H1 (cell line): ENCODE measurements around the gene LCN6. TPM values are rescaled to one million over a fixed set of nuclear protein-coding genes. Genes with fewer than 3 reads are reported as not detected.

Experiments
- CTCF ChIA-PET: fragments of 300-600 bp; sonication (Branson Sonifier 250); formaldehyde crosslinking; loops from one replicate; lab custom pipeline; 2021; ENCODE audit not compliant: partially characterized antibody; lab: Charles Lee
- POLR2A ChIA-PET: fragments of 300-600 bp; sonication (Branson Sonifier 250); formaldehyde crosslinking; loops from one replicate; lab custom pipeline; 2021; ENCODE audit warnings: inconsistent platforms; ENCODE audit not compliant: partially characterized antibody; lab: Charles Lee
- DNase-seq, 2 experiments: peaks; one replicate each; pipeline versions ENCODE4 v3.0.0 to v3.0.0-alpha.2; 2010 to 2022; ENCODE audit warnings: low spot score in 2 of 2, low read depth in 1 of 2, mixed read lengths in 1 of 2
- FAIRE-seq: peaks from 2 replicates; lab custom pipeline; 2011; peaks lifted over from hg19 to GRCh38; lab: Jason Lieb, UNC
- H2AFZ ChIP-seq: 2 replicates; pipeline ENCODE4 v1.8.1; 2012; ENCODE audit warnings: low read length, inconsistent platforms
- H2AK5ac ChIP-seq: 2 replicates; pipeline ENCODE4 v1.6.1; 2013; ENCODE audit warnings: low read depth, low read length
- H2BK120ac ChIP-seq: replicated peaks from 2 replicates; pipeline ENCODE3; 2013; ENCODE audit warnings: low read depth, low read length, inconsistent platforms
- H2BK12ac ChIP-seq: 2 replicates; pipeline ENCODE4 v1.6.1; 2013; ENCODE audit warnings: low read depth, low read length
- H2BK15ac ChIP-seq: 2 replicates; pipeline ENCODE4 v1.6.1; 2013; ENCODE audit warnings: low read length
- H2BK20ac ChIP-seq: 2 replicates; pipeline ENCODE4 v1.6.1; 2013; ENCODE audit warnings: low read length
- H2BK5ac ChIP-seq: 2 replicates; pipeline ENCODE4 v1.6.1; 2013; ENCODE audit warnings: low read depth, low read length
- H3K14ac ChIP-seq: 2 replicates; pipeline ENCODE4 v1.6.1; 2013; ENCODE audit warnings: inconsistent platforms; ENCODE audit not compliant: insufficient read length
- H3K18ac ChIP-seq: 2 replicates; pipeline ENCODE4 v1.6.1; 2013; ENCODE audit warnings: low read length; ENCODE audit errors: extremely low read depth
- H3K23ac ChIP-seq: 2 replicates; pipeline ENCODE4 v1.6.1; 2013; ENCODE audit warnings: inconsistent platforms; ENCODE audit not compliant: insufficient read length
- H3K23me2 ChIP-seq: 2 replicates; pipeline ENCODE4 v1.6.1; 2013; ENCODE audit warnings: low read depth, low read length
- H3K27ac ChIP-seq: 2 replicates; pipeline ENCODE4 v1.6.1; 2011; ENCODE audit warnings: low read depth, low read length, inconsistent platforms
- H3K27me3 ChIP-seq, 4 experiments: replicated peaks in 1 of 4; 1 replicate in 1 of 4; 2 replicates in 3 of 4; pipeline versions ENCODE4 v1.6.1 to v1.8.1; 2011 to 2013; ENCODE audit warnings: low read length in 3 of 4, mild to moderate bottlenecking in 3 of 4, inconsistent platforms in 2 of 4, mixed read lengths in 2 of 4, moderate library complexity in 1 of 4; ENCODE audit not compliant: control insufficient read depth in 3 of 4, insufficient read depth in 3 of 4; ENCODE audit errors: extremely low read depth in 1 of 4
- H3K36me3 ChIP-seq, 4 experiments: 2 replicates each; pipeline versions ENCODE4 v1.6.1 to v1.8.1; 2011 to 2013; ENCODE audit warnings: mild to moderate bottlenecking in 4 of 4, low read length in 3 of 4, moderate library complexity in 2 of 4, control low read depth in 1 of 4, inconsistent platforms in 1 of 4; ENCODE audit not compliant: insufficient read depth in 4 of 4, control insufficient read depth in 2 of 4
- H3K4ac ChIP-seq: replicated peaks from 2 replicates; pipeline ENCODE3; 2013; ENCODE audit warnings: low read length, low read depth, mixed read lengths, inconsistent platforms; ENCODE audit not compliant: insufficient read length
- H3K4me1 ChIP-seq, 4 experiments: replicated peaks in 1 of 4; 1 replicate in 1 of 4; 2 replicates in 3 of 4; pipeline versions ENCODE4 v1.6.1 to v1.8.1; 2011 to 2013; ENCODE audit warnings: low read length in 3 of 4, inconsistent platforms in 2 of 4, mixed read lengths in 1 of 4; ENCODE audit not compliant: insufficient read depth in 4 of 4, control insufficient read depth in 3 of 4
- H3K4me2 ChIP-seq, 2 experiments: 2 replicates each; pipeline versions ENCODE4 v1.6.1 to v1.8.1; 2011 to 2013; ENCODE audit warnings: low read depth in 2 of 2, low read length in 2 of 2, control low read depth in 1 of 2, inconsistent platforms in 1 of 2, mild to moderate bottlenecking in 1 of 2; ENCODE audit not compliant: insufficient read depth in 1 of 2
- H3K4me3 ChIP-seq, 4 experiments: fragments of 200-600, 300-600 bp in 1 of 4; sonication (generic), shearing (Covaris generic), sonication (Bioruptor Twin) in 1 of 4; 2 replicates each; pipeline versions ENCODE4 v1.5.1 to v1.8.1; 2011 to 2016; ENCODE audit warnings: low read length in 4 of 4, low read depth in 3 of 4, control low read depth in 2 of 4, inconsistent platforms in 2 of 4, mild to moderate bottlenecking in 2 of 4, mixed read lengths in 1 of 4, moderate library complexity in 1 of 4; ENCODE audit not compliant: insufficient read depth in 2 of 4; ENCODE audit errors: extremely low read depth in 1 of 4
- H3K56ac ChIP-seq: replicated peaks from 2 replicates; pipeline ENCODE3; 2013; ENCODE audit warnings: low read depth, mild to moderate bottlenecking, mixed read lengths, low read length, inconsistent platforms; ENCODE audit not compliant: insufficient read length
- H3K79me1 ChIP-seq: 2 replicates; pipeline ENCODE4 v1.6.1; 2013; ENCODE audit warnings: low read depth, low read length, control low read depth
- H3K79me2 ChIP-seq, 2 experiments: 2 replicates each; pipeline versions ENCODE4 v1.6.1 to v1.8.1; 2012 to 2013; ENCODE audit warnings: low read length in 2 of 2, mild to moderate bottlenecking in 2 of 2, inconsistent platforms in 1 of 2; ENCODE audit not compliant: insufficient read depth in 2 of 2, control insufficient read depth in 1 of 2
- H3K9ac ChIP-seq, 4 experiments: replicated peaks in 1 of 4; 1 replicate in 1 of 4; 2 replicates in 3 of 4; pipeline versions ENCODE4 v1.6.1 to v1.8.1; 2011 to 2013; ENCODE audit warnings: low read depth in 3 of 4, low read length in 3 of 4, control low read depth in 2 of 4, mild to moderate bottlenecking in 2 of 4, moderate library complexity in 2 of 4, inconsistent platforms in 1 of 4; ENCODE audit errors: extremely low read depth in 1 of 4
- H3K9me3 ChIP-seq, 2 experiments: 2 replicates each; pipeline versions ENCODE4 v1.6.1 to v1.8.1; 2012 to 2013; ENCODE audit warnings: mild to moderate bottlenecking in 2 of 2, moderate library complexity in 2 of 2, control low read depth in 1 of 2, inconsistent platforms in 1 of 2, low read depth in 1 of 2, low read length in 1 of 2, mixed read lengths in 1 of 2; ENCODE audit not compliant: insufficient read depth in 2 of 2
- H4K20me1 ChIP-seq, 2 experiments: replicated peaks in 1 of 2; 2 replicates each; pipeline versions ENCODE3 to v1.8.1; 2011 to 2013; ENCODE audit warnings: inconsistent platforms in 2 of 2, low read length in 2 of 2, mild to moderate bottlenecking in 1 of 2; ENCODE audit not compliant: insufficient read depth in 2 of 2, control insufficient read depth in 1 of 2
- H4K5ac ChIP-seq: 2 replicates; pipeline ENCODE4 v1.6.1; 2013; ENCODE audit warnings: low read length, low read depth, mixed read lengths, inconsistent platforms; ENCODE audit not compliant: insufficient read length
- H4K8ac ChIP-seq: 2 replicates; pipeline ENCODE4 v1.8.0; 2013; ENCODE audit warnings: mild to moderate bottlenecking, moderate library complexity, low read length, inconsistent platforms; ENCODE audit not compliant: insufficient read depth; ENCODE audit errors: extremely low read depth
- H4K91ac ChIP-seq: replicated peaks from 2 replicates; pipeline ENCODE3; 2013; ENCODE audit warnings: low read length, mixed read lengths, inconsistent platforms; ENCODE audit not compliant: insufficient read length
- CREB1 ChIP-seq: IDR thresholded peaks from 2 replicates; pipeline ENCODE4 v1.6.1; 2012; ENCODE audit warnings: inconsistent platforms
- NANOG ChIP-seq: IDR thresholded peaks from 2 replicates; pipeline ENCODE4 v1.6.1; 2011; ENCODE audit warnings: low read length, low read depth, mild to moderate bottlenecking, inconsistent platforms; ENCODE audit not compliant: insufficient read depth, poor library complexity, severe bottlenecking
- POLR2AphosphoS5 ChIP-seq: IDR thresholded peaks from 2 replicates; pipeline ENCODE4 v1.6.1; 2011; ENCODE audit warnings: low read depth, low read length
- TCF12 ChIP-seq: IDR thresholded peaks from 2 replicates; pipeline ENCODE4 v1.6.1; 2011; ENCODE audit warnings: low read depth, mild to moderate bottlenecking, low read length
- ZNF274 ChIP-seq: IDR thresholded peaks from 2 replicates; pipeline ENCODE4 v1.7.0; 2012; ENCODE audit warnings: low read length, borderline replicate concordance; ENCODE audit errors: extremely low read depth
- whole genome bisulfite sequencing, 2 experiments: shearing (Covaris generic) in 1 of 2; methylation state at CpG; one replicate each; pipeline versions ENCODE4 v1.1.6 to v1.1.7; 2013 to 2015; ENCODE audit warnings: low lambda C conversion rate in 2 of 2, mixed read lengths in 2 of 2, inconsistent platforms in 1 of 2, low coverage in 1 of 2, missing lambda C conversion rate in 1 of 2; ENCODE audit not compliant: insufficient replicate concordance in 2 of 2, insufficient coverage in 1 of 2, insufficient read length in 1 of 2; ENCODE audit errors: extremely low coverage in 1 of 2, missing lambda C conversion rate in 1 of 2; 5-methylcytosine and 5-hydroxymethylcytosine counted together
- polyA plus RNA-seq, 7 experiments: library from polyadenylated mRNA; depleted of rRNA in 3 of 7; stranded (reverse) in 5 of 7; unstranded in 2 of 7; fragments of >200 nt in 5 of 7; fragments of 200-250 nt in 2 of 7; gene quantifications; 1 replicate in 5 of 7; 2 replicates in 1 of 7; 4 replicates in 1 of 7; pipeline versions ENCODE4 v1.2.1 to v1.2.3, GENCODE V29; 2011 to 2013; ENCODE audit warnings: missing spikeins in 2 of 7, mixed read lengths in 2 of 7
- total RNA-seq: library from RNA; stranded (reverse); fragmentation: NEBNext Ultra II Directional; extraction: Animal tissue kit (Norgen Biotek cat#: 25700); gene quantifications from 2 replicates; pipeline ENCODE4 v1.2.1, GENCODE V29; 2021

LCN6 gene
- total and polyA plus RNA-seq, 2 of the 8 experiments (the other 6 are each of a cell fraction or from before 2014, with no cell fraction given) = not detected

DNA sequence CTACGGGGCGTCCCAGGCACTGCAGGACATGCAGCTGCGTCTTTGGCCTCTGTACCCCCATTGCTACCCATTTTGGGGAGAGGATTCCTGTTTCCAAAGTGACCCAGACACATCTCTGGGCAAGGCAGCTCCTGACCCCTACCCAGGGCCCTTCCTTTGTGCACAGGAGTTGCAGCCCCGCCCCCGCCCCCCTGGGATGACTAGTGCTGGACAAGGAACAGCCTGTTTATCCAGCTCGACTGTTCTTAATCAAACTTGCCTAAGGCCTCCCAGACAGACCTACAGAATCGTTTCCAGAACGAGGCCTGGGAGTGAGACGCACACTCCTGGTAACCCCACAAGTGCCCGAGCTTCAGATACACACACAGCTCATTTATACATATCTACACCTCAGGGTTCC, 22.7 kb downstream of the LCN6 start:
- Histone ChIP-seq H3K36me3 (peaks cover 19 to 49% (median 35%) of the 10 kb centered on the region in 4 experiments), H3K27ac (0 out of 2 replicates have a peak overlapping the region, but pooled peaks have one; percentile 62), H3K9ac (no peak overlapping the region), H2BK120ac (no peak overlapping the region), H4K8ac (no peak overlapping the region), H2BK5ac (no peak overlapping the region), H2BK12ac (no peak overlapping the region), H3K79me1 (peaks cover 12% of the 10 kb centered on the region), H2BK20ac (no peak overlapping the region), H2AFZ (no peak overlapping the region), H4K91ac (no peak overlapping the region), H3K23ac (no peak overlapping the region), H3K27me3 (peaks cover 0 to 9% (median 5%) of the 10 kb centered on the region in 4 experiments; a peak in 5 of 7 replicates), H3K23me2 (peaks cover 13% of the 10 kb centered on the region; the same call in 1 of the 2 replicates), H3K4me2 (peak overlapping the region; percentile 88 to 90), H3K18ac (no peak overlapping the region; the same call in 1 of the 2 replicates), H3K56ac (no peak overlapping the region), H3K4ac (no peak overlapping the region), H2AK5ac (no peak overlapping the region), H3K9me3 (no peaks in the 10 kb centered on the region), H3K79me2 (peaks cover 8 to 36% of the 10 kb centered on the region in 2 experiments), H4K20me1 (peaks cover 30 to 46% of the 10 kb centered on the region in 2 experiments), H3K4me1 (peaks cover 3 to 16% (median 5%) of the 10 kb centered on the region in 4 experiments), H4K5ac (no peak overlapping the region), H2BK15ac (no peak overlapping the region), H3K14ac (no peak overlapping the region), H3K4me3 (peak overlapping the region in 2 of 4 experiments; percentile 3 to 95; a peak in 1 of 8 replicates)
- POLR2A ChIA-PET = interaction anchor here (0.6 to 14.1 kb wide), 9 partner anchors 9 to 358 kb away, joined by 3 to 223 read pairs (median 3); partner anchors contain the start of genes DIPK1B, LCN10, LCN6 and LCN8
- 89% methylated on average over 10 of the region's 10 CpGs; no CpG with 5 or more reads in 1 of the 2 experiments for WGBS, 2 experiments
- CTCF ChIA-PET = interaction anchor here (6.8 kb wide), 1 partner anchor 8 kb away, joined by 62 read pairs; no protein-coding TSS in a partner anchor
- DNase-seq (no peak), FAIRE-seq (no peak)
- TF ChIP-seq NANOG (no peak), ZNF274 (no peak), POLR2AphosphoS5 (peak; percentile 49; the same call in 1 of the 2 replicates), CREB1 (no peak), TCF12 (no peak)
